NAMALWA (cell line): Measurements from ENCODE around the gene PCED1A.

Source experiments
- DNase-seq: peaks from one replicate; pipeline ENCODE4 v3.0.0-alpha.2; 2015; ENCODE audit warnings: low spot score

The PCED1A gene

DNA sequence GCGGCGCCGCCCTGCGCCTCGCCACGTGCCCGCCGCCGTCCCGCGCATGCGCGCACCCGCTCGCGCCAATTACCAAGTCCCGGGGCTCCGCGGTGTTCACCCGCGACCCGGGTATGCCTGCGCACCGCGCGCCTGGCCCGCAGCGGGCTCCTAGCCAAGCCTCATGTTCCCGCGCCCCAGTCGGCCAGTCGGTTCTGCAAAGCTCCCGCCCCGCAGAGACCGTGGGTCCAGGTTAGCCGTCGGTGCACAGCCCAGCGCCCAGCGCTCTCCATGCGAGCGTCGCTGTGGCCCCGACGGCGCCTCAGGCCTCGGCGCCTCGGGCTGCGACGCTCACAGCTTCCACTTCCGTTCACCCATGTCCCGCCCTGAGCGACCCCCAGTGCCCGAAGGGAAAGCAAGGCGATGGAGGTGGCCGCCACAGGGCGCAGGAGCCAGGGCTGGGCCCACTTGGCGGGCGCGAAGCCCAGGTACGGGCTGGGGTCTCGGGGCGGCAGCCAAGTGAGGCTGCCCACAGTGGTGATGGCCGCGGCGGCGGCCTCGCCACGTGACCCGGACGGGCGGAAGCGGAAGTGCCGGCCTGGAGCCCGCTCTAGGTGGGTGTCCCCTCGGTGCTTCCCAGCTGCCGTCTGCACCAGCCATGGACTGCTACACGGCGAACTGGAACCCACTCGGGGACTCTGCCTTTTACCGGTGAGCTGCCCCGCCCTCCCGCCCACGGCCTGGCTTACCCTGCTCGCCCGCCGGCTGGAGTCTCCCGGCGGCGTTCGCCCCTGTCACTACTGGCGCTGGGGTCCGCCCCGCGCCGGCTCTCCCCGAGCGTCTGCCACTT is at the start of gene PCED1A, which contains the start of gene VPS16:
Gene PCED1A (minus strand): TSS at position 518 of the 829 bp plus-strand sequence. CDS start 743 bp downstream, outside the sequence.
Gene VPS16 (plus strand): TSS at position 608 of the 829 bp plus-strand sequence. CDS start 30 bp downstream, at position 638.
- DNase-seq = peak; percentile 83

GRCh38 chr20:2889797-2890196 is 49.3 kb upstream of the PCED1A start:
- DNase-seq = no peak

DNA sequence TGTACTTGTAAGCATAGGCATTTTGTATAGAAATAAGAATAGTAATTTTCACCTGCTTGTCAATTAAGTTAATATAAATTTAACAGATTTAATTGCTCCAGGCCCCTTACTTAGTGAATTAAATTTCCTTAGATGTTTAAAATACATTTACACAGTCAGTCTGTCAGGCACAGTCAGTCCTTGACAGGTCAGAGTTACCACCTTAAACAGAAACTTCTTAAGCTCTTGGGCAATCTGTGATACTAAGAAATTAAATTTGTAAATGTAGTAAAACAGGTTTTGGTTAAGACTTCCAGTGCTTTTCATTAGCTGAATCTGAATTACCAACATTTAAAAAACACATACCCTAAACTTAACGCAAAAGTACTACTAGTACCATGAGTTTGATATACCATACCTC is 48.8 kb upstream of the PCED1A start:
- DNase-seq = no peak

- DNase-seq = no peak
Measured at GRCh38 chr20:2888224-2888955, 47.9 kb upstream of the PCED1A start.

GRCh38 chr20:2887715-2888114 is 47.3 kb upstream of the PCED1A start:
- no peak for DNase-seq

DNA sequence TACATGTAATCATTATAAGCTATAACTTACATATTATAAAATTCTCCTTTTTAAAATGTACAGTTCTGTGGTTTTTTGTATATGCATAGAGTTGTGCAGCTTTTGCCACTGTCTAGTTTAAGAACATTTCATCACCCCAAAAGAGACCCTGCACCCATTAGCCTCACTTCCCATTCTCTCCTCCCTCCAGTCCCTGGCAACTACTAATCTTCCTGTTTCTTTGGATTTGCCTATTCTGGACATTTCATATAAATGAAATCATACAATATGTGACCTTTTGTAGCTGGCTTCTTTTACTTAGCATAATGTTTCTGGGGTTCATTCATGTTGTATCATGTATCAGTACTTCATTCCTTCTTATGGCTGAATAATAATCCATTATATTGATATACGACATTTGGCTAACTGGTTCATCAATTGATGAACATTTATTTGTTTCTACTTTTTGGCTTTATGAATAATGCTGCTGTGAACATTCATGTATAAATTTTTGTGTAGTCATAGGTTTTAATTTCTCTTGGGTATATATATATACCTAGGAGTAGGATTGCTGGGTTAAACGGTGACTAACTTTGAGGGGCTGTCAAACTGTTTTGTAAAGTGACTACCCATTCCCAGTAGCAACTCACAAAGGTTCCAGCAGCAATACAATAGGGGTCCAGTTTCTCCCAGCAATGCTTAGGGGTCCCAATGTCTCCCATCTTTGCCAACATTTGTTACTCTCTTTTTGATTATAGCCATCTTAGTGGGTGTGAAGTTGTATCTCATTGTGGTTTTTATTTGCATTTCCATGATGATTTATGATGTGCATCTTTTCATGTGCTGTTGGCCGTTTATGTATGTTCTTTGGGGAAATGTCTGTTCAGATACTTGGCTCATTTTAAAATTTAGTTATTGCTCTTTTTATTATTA is 43.5 kb upstream of the PCED1A start:
- DNase-seq = no peak

GRCh38 chr20:2880650-2881049 is 40.2 kb upstream of the PCED1A start:
- DNase-seq = no peak

DNA sequence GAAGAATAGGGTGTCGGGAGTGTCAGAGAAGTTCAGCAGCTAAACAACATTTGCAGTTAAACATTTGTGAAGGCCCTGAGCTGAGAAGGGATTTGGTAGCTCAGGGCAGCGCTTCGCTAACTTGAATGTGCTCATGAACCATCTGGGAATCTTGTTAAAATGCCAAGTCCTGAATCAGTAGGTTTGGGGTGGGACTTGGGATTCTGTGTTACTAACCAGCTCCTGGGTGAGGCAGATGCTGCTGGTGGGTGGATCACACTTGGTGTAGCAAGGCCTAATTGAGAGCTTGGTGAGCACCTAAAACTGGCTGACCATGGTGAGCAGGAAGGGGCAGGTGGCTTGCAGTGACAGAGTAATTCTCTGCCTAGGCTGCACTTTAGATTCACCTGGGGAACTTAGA is 38.7 kb upstream of the PCED1A start:
- no peak for DNase-seq

DNA sequence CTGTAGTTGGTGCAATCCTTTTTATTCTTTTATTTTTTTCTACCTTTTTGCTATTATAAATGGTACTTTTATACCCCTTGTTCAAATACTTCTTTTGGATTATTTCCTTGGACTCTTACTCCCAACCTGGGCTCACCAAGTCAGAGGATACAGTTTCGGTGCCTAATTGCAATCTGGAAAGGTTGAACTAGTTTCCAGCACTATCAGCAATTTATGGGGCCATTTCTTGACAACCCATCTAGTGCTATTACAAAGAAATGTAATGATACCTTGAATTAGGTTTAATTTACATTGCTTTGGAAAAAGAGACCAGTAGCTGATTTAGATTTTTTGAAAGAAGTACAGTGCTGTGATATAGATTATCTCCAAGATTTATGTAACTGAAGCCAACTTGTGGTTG is 38.1 kb upstream of the PCED1A start:
- no peak for DNase-seq

DNA sequence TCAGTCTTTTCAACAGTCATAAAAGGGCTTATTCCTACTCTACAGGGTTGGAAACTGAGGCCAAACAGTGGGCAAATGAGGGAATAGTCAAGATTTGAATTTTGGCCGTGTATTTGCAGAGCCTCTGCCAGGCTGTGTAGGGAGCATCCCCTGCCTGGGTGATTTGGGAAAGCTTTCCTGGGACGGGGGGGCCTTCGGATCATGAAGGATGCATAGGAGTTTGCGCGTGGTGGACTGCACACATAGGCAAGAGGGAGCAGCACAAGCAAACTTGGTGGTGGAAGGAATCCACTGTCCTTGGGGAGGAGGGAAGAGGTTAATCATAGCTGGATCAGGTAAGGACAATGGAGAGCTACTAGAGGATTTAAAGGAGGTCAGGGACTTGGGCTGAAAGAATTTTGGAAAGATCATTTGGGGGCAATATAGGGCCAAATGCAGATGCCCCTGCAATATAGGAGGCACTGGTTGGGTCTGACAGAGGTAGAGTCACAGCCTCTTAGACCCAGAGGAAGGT is 35.3 kb upstream of the PCED1A start:
- no peak for DNase-seq

- DNase-seq = peak; percentile 50
Measured at GRCh38 chr20:2874456-2874855, 34.0 kb upstream of the PCED1A start.

DNA sequence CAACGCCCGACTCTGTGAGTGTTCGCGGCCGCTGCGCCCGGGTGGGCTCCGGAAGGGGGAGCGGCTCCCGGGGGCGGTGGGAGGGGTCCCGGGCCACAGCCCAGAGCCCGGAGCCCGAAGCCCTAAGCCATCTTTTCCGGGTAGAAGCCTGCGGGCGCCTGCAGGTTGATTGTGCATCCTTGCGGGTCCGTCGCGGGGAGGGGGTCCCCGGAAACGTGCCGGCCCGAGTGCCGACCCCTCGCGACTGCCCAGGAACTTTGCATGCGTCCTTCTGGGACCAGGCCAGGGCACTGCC is 33.2 kb upstream of the PCED1A start:
- DNase-seq = peak; percentile 78

DNA sequence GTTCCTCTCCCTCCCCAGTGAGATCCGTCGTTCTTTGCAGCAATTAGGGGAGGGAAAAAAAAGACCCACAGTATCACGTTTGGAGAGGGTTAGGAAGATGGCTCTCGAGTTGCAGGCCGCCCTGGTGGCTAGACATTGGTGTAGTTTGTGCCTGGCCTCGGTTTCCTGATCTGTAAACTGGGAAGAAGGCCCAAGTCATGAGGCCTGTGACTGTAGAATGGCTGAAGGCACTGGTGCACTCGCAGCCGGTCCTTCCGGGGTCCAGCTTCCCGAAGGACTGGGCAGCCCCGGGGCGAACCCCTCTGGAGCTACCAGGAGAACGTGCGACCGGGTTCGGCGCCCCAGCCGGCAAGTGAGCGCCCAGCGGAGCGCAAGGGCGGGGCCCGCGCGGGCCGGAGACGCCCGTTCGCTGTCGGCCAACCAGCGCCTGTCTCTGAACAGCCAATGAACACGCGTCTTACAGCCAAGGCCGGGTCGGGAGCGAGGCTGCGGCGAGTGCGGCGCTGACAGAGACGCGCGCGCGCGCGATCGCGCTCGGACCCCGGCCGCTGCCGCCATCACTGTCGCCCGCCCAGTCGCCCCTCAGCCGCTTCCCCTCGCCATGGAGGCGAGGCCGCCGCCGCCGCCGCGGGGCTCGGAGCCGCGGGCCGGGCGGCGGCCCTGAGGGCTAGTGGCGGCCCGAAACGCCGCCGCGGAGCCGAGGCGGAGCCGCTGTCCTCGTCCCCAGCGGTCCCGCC is 32.7 kb upstream of the PCED1A start, which contains the start of gene PTPRA:
Gene PTPRA (plus strand): TSS at position 472 of the 737 bp plus-strand sequence. CDS start 90,797 bp downstream, outside the sequence.
- DNase-seq = peak; percentile 93

DNA sequence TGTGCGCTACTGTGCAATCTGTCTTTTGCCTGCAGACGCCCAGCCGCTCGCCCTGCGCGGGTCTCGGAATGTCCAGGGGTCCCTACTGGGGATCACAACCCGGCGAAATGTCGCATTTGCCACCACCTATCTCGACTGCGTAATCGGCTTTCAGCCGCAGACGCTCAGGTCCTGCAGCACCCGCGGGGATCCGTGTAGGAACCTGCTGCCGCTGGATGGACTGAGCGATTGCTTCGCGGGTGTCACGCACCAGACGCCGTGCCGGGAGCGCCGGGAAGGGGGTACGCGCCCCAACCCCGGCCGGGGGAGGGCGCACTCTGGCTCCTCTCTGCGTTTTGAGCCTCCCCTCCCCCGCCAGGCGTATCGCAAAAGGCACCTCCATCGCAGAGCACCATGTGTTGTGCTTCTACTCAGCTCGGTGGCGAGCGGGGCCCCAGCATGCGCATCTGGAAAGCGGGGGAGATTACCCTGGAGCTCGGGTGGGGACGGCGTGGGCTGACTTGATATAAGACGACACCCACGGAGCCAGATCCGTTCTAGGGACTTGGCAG is 32.1 kb upstream of the PCED1A start:
- DNase-seq = peak; percentile 64

GRCh38 chr20:2871661-2872458 is 31.4 kb upstream of the PCED1A start:
- no peak for DNase-seq

GRCh38 chr20:2871111-2871465 is 30.6 kb upstream of the PCED1A start:
- no peak for DNase-seq

- DNase-seq = no peak
Measured at GRCh38 chr20:2869381-2869780, 28.9 kb upstream of the PCED1A start.

- DNase-seq = no peak
Measured at GRCh38 chr20:2867081-2867864, 26.8 kb upstream of the PCED1A start.

DNA sequence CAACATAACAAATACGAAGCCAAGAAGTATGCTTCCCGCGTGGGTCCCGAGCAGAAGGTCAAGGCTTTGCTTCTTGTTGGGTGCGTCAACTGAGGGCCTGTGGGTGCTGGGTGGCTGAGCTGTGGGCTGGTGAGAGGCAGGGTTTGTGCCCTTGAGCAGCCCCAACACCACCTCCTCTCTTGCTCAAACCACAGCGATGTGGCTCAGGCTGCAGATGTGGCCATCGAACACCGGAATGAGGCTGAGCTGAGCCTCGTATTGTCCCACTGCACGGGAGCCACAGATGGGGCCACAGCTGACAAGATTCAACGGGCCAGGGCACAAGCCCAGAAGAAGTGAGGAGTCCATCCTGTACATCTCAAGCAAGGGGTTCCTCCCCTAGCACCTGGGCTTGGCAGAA is 25.8 kb upstream of the PCED1A start:
- no peak for DNase-seq
